A673 (cell line): ENCODE measurements around the gene RBM12. TPM values are rescaled to one million over a fixed set of nuclear protein-coding genes. Genes with fewer than 3 reads are reported as not detected.

Source experiments
- BruUV-seq: library from RNA; stranded (reverse); fragments of 400-500 nt; replicated peaks from 2 replicates; lab custom pipeline; 2021; lab: Mats Ljungman, UMichigan
- CTCF ChIA-PET: fragments of 300-600 bp; sonication (Branson Sonifier 250); formaldehyde crosslinking; loops from one replicate; lab custom pipeline; 2022; ENCODE audit warnings: antibody characterized with exemption; lab: Charles Lee
- POLR2A ChIA-PET: fragments of 300-600 bp; sonication (Branson Sonifier 250); formaldehyde crosslinking; loops from one replicate; lab custom pipeline; 2022; ENCODE audit warnings: antibody characterized with exemption; ENCODE audit not compliant: low non-redundant PET; lab: Charles Lee
- DNase-seq: peaks from one replicate; pipeline ENCODE4 v3.0.0-alpha.2; 2015; ENCODE audit warnings: low spot score
- H3K27ac ChIP-seq: fragments of 200-600 bp; sonication (generic); 2 replicates; pipeline ENCODE4 v1.5.1; 2016; ENCODE audit warnings: mixed run types, low read depth, mild to moderate bottlenecking, mixed read lengths, antibody characterized with exemption, low read length; ENCODE audit not compliant: poor library complexity, severe bottlenecking
- H3K27me3 ChIP-seq: fragments of 200-600 bp; sonication (generic); replicated peaks from 2 replicates; pipeline ENCODE4 v1.6.1; 2017; ENCODE audit warnings: mixed run types, low read depth, mild to moderate bottlenecking, mixed read lengths, antibody characterized with exemption, low read length; ENCODE audit not compliant: insufficient read depth, poor library complexity
- H3K36me3 ChIP-seq: fragments of 200-600 bp; sonication (generic); 2 replicates; pipeline ENCODE4 v1.6.1; 2016; ENCODE audit warnings: mixed run types, mild to moderate bottlenecking, mixed read lengths, antibody characterized with exemption, low read length; ENCODE audit not compliant: insufficient read depth, poor library complexity, severe bottlenecking
- H3K4me1 ChIP-seq: fragments of 200-600 bp; sonication (generic); 2 replicates; pipeline ENCODE4 v1.6.1; 2017; ENCODE audit warnings: mixed run types, mild to moderate bottlenecking, mixed read lengths, antibody characterized with exemption, low read length; ENCODE audit not compliant: insufficient read depth, poor library complexity, severe bottlenecking
- H3K4me3 ChIP-seq: fragments of 200-600 bp; sonication (generic); 2 replicates; pipeline ENCODE4 v1.5.1; 2016; ENCODE audit warnings: low read depth, mixed run types, mild to moderate bottlenecking, mixed read lengths, low read length; ENCODE audit not compliant: poor library complexity, severe bottlenecking
- H3K9me3 ChIP-seq: fragments of 200-600 bp; sonication (generic); 2 replicates; pipeline ENCODE4 v1.6.1; 2016; ENCODE audit warnings: mixed run types, low read depth, mild to moderate bottlenecking, mixed read lengths, antibody characterized with exemption, low read length; ENCODE audit not compliant: poor library complexity, severe bottlenecking
- CTCF ChIP-seq: fragments of 300-800, 200-600 bp; sonication (generic); conservative IDR thresholded peaks from 2 replicates; pipeline ENCODE4 v1.5.1; 2017; ENCODE audit warnings: low read depth, mild to moderate bottlenecking, antibody characterized with exemption, low read length, moderate library complexity, mixed read lengths
- EZH2 ChIP-seq: fragments of 200-600 bp; sonication (generic); IDR thresholded peaks from 2 replicates; pipeline ENCODE4 v1.6.1; 2017; ENCODE audit warnings: borderline replicate concordance, low read depth, mild to moderate bottlenecking, mixed read lengths, antibody characterized with exemption, low read length; ENCODE audit not compliant: poor library complexity, severe bottlenecking
- intact Hi-C: fragments of 100-400 bp; cut with micrococcal nuclease; formaldehyde crosslinking; loops from one replicate; pipeline ENCODE4 v1.10.0; 2022; ENCODE audit not compliant: unreplicated experiment
- total RNA-seq: library from RNA; stranded (reverse); gene quantifications from 2 replicates; pipeline ENCODE4 v1.2.3, GENCODE V29; 2021

Gene RBM12
- total RNA-seq, 1 experiment from 2014 or later, result 124 TPM

DNA sequence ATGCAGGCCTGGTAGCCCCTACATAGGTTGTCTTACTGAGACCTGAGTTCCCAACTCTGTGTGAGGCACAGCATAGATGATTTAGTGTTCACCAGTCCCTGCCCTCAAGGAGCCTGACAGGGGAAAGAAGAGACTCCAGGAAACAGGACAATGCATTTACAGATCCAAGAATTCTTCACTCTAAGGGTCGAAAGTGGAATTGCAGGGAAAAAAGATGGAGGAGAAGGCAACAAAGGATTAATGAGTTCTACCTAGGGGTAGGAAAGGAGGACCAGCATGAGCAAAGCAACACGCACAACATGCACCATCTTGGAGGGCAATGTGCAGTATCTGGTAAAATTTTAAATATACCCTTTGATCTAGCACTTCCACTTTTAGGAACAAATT, 43.1 kb downstream of the RBM12 start:
- Histone ChIP-seq H3K27ac (no peak overlapping the region), H3K9me3 (no peaks in the 10 kb centered on the region), H3K27me3 (no peaks in the 10 kb centered on the region), H3K36me3 (peaks cover 12% of the 10 kb centered on the region), H3K4me1 (peaks cover 21% of the 10 kb centered on the region), H3K4me3 (no peak overlapping the region)
- POLR2A ChIA-PET, result no interaction called here
- TF ChIP-seq CTCF (0 out of 2 replicates have a peak, but pooled peaks have one; percentile 18), EZH2 (no peak)
- BruUV-seq, result no TSS peak
- DNase-seq, result no peak
- CTCF ChIA-PET, result no interaction called here
- intact Hi-C loops, result no loop called here

- DNase-seq, result no peak
- Histone ChIP-seq H3K27ac (no peak overlapping the region), H3K36me3 (peaks cover 7% of the 10 kb centered on the region), H3K27me3 (no peaks in the 10 kb centered on the region), H3K4me3 (no peak overlapping the region), H3K4me1 (peaks cover 21% of the 10 kb centered on the region), H3K9me3 (no peaks in the 10 kb centered on the region)
- ChIA-PET CTCF (interaction anchor here (0.6 kb wide), 1 partner anchor 458 kb away, joined by 4 read pairs; no protein-coding TSS in a partner anchor), POLR2A (no interaction called here)
- intact Hi-C loops, result no loop called here
- no TSS peak for BruUV-seq
- TF ChIP-seq EZH2, result no peak
- no peak for TF ChIP-seq CTCF
These were observed 43.7 kb downstream of the RBM12 start for GRCh38 chr20:35620818-35621559.

DNA sequence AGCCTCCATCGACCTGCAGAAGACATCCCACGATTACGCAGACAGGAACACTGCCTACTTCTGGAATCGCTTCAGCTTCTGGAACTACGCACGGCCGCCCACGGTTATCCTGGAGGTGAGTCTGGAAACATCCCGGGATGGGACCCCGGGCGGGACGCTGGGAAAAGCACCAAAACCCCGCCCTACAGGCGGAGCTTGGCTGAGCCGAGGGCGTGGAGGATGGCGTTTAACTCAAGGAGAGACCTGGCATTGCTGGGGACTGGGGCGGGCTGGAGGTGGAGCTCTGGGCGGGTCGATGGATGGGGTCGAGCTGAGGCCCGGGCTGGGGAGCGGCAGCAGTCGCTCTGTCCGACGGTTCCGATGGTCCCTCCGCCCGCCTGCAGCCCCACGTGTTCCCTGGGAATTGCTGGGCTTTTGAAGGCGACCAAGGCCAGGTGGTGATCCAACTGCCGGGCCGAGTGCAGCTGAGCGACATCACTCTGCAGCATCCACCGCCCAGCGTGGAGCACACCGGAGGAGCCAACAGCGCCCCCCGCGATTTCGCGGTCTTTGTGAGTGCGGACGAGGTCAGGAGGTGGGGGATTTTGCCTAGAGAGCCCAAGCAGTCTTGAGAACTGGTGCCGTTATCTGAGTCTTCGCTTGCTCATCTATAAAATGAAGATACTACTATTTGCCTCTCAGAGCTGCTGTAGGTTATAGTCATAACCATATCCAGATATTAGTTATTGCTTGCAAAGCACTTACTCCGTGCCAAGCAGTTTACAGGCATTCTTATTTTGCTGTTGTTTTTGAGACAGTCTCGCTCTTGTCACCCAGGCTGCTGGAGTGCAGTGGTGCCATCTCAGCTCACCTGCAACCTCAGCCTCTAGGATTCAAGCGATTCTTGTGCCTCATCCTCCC, 45.3 kb downstream of the RBM12 start:
- Histone ChIP-seq H3K4me1 (peaks cover 26% of the 10 kb centered on the region), H3K27me3 (no peaks in the 10 kb centered on the region), H3K27ac (no peak overlapping the region), H3K4me3 (peak overlapping the region; percentile 51), H3K36me3 (no peaks in the 10 kb centered on the region), H3K9me3 (no peaks in the 10 kb centered on the region)
- no TSS peak for BruUV-seq
- POLR2A ChIA-PET, result no interaction called here
- DNase-seq, result peak; percentile 77
- TF ChIP-seq CTCF (peak; percentile 58), EZH2 (no peak)
- CTCF ChIA-PET, result interaction anchor here (0.6 kb wide), 2 partner anchors 234 to 523 kb away, joined by 3 to 4 read pairs; no protein-coding TSS in a partner anchor
- intact Hi-C loops, result no loop called here
